ENCODE measurements around the gene CTR9.
A peak's percentile ranks its signal among the peaks of the same experiment; 100 is the strongest.

CTR9 gene

DNA sequence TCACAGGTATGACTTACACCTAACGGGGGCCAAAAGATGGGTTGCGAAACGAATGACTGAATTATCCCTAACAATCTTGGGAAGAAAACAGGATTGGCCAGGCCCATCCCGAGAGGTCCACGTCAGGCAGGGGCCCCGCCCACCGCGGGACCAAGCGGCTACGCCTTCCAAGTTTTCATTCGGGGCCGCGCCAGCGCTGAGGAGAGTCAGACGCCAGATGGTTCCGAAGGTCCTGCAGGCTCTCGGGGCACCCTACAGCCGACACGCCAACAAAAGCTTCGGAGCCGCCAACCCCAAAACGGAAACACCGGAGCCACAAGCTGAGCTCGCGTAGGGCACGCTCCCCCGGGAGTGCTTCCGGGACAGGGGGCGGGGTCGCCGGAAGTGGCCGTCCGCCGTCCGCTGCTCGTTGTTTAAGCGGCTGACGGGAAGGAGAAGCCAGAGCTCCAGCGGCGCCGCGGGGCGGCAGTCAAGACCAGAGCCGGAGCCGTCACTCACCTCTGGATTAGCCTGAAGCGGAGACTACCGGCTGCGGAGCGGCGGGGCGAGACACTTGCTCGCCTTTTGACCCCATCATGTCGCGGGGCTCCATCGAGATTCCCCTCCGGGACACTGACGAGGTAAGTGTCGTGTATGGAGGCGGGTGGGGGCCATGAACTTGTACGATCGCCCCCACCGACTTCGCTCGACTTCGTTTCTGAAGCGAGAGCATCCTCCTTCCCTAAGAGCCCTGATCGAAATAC lies at the start of gene CTR9:
Gene CTR9 (plus strand): TSS at position 409 of the 743 bp plus-strand sequence. CDS start 167 bp downstream, at position 576.
- peak; percentile 76 for DNase-seq (ENCODE audit: low read depth)
- H3K4me3 ChIP-seq (ENCODE audit: low read depth, low read length), result peak within 1 kb of the TSS; percentile 96

GRCh38 chr11:10701982-10702381 lies 49.1 kb upstream of the CTR9 start:
- H3K4me3 ChIP-seq (ENCODE audit: low read depth, low read length), result no peak overlapping the region
- peak; percentile 8 for DNase-seq (ENCODE audit: low read depth)

- no peak for DNase-seq (ENCODE audit: low read depth)
- no peak overlapping the region for H3K4me3 ChIP-seq (ENCODE audit: low read depth, low read length)
Measured at GRCh38 chr11:10708131-10708530, 42.9 kb upstream of the CTR9 start.

GRCh38 chr11:10709299-10710086 lies 41.6 kb upstream of the CTR9 start:
- H3K4me3 ChIP-seq (ENCODE audit: low read depth, low read length), result no peak overlapping the region
- DNase-seq (ENCODE audit: low read depth), result no peak

DNA sequence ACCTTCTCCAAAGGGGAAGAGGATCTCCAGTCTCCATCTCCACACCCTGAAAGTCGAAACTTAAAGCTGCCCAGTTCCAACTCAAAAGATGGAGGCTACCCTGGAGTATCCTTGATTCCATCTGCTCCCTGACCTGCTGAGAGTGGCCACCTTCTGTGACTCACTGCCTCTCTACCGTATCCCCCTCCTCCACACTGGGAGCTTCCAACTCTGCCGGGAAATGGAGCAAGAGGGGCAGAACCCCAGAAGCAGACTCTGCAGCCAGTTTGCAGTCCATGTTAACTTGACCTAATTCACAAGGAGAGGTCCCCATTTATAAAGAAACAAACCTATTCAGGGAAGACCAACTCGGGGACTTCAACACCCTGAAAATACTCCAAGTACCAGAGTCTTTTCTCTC lies 35.5 kb upstream of the CTR9 start:
- H3K4me3 ChIP-seq (ENCODE audit: low read depth, low read length), result no peak overlapping the region
- DNase-seq (ENCODE audit: low read depth), result no peak

DNA sequence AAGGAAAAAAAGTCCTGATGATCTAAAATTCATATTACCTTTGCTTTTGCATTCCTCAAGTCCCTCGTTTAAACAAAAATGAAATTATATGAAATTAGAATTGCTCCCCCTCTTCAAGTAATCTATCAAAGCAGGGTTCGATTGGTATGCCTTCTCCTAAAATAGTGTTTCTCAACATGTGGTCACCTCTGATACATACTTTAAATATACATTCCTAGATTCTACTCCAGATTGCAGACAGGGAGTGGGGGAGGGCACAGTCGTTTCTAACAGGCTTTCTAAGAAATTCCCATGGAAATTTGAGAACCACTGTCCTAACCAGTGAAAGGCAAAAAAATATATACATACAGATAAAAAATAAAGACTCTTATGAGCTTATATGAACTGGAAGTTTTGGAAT lies 34.9 kb upstream of the CTR9 start:
- no peak overlapping the region for H3K4me3 ChIP-seq (ENCODE audit: low read depth, low read length)
- no peak for DNase-seq (ENCODE audit: low read depth)

- no peak for DNase-seq (ENCODE audit: low read depth)
- no peak overlapping the region for H3K4me3 ChIP-seq (ENCODE audit: low read depth, low read length)
Measured at GRCh38 chr11:10716543-10717259, 34.3 kb upstream of the CTR9 start.

DNA sequence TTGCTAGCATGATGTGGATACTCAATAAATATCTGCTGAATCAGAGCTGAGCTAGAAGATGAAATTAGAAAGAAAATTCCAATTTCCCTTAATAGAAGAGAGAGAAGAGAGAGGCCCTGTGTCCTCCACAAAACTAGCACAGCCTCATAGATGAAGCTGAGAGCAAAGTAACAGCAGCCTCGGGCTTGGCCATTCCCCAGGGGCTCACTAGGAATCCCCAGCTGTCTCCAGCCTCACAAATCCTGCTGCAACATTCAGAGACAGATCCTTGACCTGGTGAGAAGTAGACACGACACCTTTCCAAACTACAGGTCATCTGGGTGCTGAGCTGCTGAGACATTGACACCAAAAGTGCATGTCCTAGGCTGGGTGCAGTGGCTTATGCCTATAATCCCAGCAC lies 31.4 kb upstream of the CTR9 start:
- DNase-seq (ENCODE audit: low read depth), result no peak
- H3K4me3 ChIP-seq (ENCODE audit: low read depth, low read length), result no peak overlapping the region

GRCh38 chr11:10720881-10721376 lies 30.1 kb upstream of the CTR9 start:
- H3K4me3 ChIP-seq (ENCODE audit: low read depth, low read length), result no peak overlapping the region
- DNase-seq (ENCODE audit: low read depth), result no peak

GRCh38 chr11:10722307-10722706 lies 28.7 kb upstream of the CTR9 start:
- DNase-seq (ENCODE audit: low read depth), result no peak
- H3K4me3 ChIP-seq (ENCODE audit: low read depth, low read length), result no peak overlapping the region

DNA sequence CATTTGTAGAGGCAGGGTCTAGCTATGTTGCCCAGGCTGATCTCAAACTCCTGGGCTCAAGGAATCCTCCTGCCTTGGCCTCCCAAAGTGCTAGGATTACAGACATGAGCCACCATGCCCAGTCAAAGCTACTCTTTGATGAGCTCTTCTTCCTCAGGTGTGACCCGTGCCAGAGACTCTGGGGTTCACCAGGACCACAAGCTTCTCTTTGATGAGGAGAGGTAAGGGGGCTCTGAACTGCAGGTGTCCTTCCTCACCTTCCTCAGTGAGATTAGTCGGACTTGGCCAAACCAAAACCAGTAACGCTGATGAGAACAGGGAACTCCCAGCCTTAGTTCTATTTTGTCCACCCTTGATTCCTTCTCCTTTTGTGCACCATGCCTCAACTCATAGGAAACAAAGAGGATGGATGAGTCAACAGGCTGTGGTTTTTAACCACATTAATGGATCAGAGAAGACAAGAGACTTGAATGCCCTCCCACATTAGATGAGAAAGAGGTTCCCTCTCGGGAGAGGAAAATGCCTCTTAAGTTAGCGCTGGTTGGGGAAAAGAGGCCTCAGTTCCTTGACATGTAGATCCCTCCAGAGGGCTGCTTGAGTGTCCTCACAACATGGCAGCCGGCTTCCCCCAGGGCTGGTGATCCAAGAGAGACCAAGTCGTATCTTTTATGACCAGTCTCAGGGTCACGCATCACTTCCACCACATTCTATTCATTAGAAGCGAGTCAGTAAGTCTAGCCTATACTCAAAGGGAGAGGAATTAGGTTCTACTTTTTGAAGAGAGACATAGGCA lies 25.7 kb upstream of the CTR9 start:
- H3K4me3 ChIP-seq (ENCODE audit: low read depth, low read length), result no peak overlapping the region
- peak; percentile 57 for DNase-seq (ENCODE audit: low read depth)

GRCh38 chr11:10725907-10726253 lies 25.2 kb upstream of the CTR9 start:
- no peak for DNase-seq (ENCODE audit: low read depth)
- no peak overlapping the region for H3K4me3 ChIP-seq (ENCODE audit: low read depth, low read length)

DNA sequence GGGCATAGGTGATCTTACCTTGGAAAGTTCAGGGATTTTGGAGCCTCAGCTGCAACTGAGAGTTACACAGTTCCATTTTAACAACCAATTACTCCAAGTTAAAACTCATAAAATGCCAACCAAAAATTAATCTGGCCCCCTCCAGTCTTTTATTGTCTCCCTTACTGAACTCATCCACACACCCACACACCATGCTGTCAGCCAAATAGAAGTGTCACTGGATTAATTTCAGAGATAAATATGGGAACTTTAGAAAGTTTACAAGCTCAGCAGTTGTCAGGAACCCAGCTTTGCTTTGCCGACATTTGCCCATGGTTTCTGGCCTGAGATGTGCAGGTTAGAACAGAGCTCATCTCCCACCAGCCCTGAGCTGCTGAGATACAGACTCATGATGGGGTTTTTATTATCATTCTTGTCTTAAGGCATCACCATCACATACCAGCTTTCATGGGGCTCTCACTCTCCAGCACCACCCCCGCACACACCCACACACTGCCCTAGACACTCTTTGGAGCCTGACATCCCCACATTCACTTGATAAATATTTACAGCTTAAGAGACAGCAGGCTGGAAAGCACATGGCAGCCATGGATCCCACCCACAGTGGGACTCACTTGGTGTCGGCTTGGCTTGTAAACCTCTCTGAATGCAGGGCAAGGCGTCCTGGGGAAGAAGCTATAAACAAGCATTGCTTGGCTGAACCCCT lies 23.7 kb upstream of the CTR9 start:
- H3K4me3 ChIP-seq (ENCODE audit: low read depth, low read length), result no peak overlapping the region
- no peak for DNase-seq (ENCODE audit: low read depth)

DNA sequence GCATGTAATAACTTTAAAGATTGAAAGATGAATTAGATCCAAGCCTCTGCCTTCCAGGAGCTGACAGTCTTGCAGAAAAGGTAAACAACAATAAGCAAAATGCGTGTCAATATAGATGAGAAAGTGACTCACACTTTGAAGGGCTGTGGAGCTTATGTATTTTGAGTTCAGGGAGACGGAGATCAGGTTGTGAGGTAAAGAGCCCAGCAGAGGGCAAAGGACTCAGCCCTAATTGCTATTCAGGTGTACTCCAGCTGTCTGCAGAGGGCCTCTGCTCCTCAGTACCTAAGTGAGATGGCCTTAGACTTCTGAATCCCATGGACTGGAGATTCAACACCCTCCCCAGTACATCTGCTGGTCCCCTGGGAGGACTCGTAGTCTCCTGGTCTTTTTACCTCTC lies 22.9 kb upstream of the CTR9 start:
- no peak for DNase-seq (ENCODE audit: low read depth)

GRCh38 chr11:10728789-10729472 lies 22.1 kb upstream of the CTR9 start:
- DNase-seq (ENCODE audit: low read depth), result no peak
- peak overlapping the region; percentile 20 for H3K4me3 ChIP-seq (ENCODE audit: low read depth, low read length)

More for the DNA sequence above, 22.9 kb upstream of the CTR9 start:
- no peak overlapping the region for H3K4me3 ChIP-seq (ENCODE audit: low read depth, low read length)

GRCh38 chr11:10730151-10730550 lies 20.9 kb upstream of the CTR9 start:
- no peak for DNase-seq (ENCODE audit: low read depth)
- no peak overlapping the region for H3K4me3 ChIP-seq (ENCODE audit: low read depth, low read length)

- H3K4me3 ChIP-seq (ENCODE audit: low read depth, low read length), result no peak overlapping the region
- no peak for DNase-seq (ENCODE audit: low read depth)
Measured at GRCh38 chr11:10731064-10731680, 19.9 kb upstream of the CTR9 start.

Measured in skeletal muscle cell (primary cell).